K562 (cell line): ENCODE data around the gene NUDT14. TPM values are rescaled to one million over a fixed set of nuclear protein-coding genes. Genes with fewer than 3 reads are reported as not detected.

Source experiments
- ATAC-seq: fragments of 200-7000 bp; cut with Tn5 transposase; 3 replicates; pipeline ENCODE4 v1.9.1; 2020; ENCODE audit warnings: moderate library complexity
- BruUV-seq: library from RNA; stranded (reverse); fragments of 400-500 nt; replicated peaks from 2 replicates; lab custom pipeline; 2021; lab: Mats Ljungman, UMichigan
- CTCF ChIA-PET: fragments of 300-600 bp; formaldehyde crosslinking; extraction: SDS; loops from one replicate; lab custom pipeline; 2021; ENCODE audit warnings: low intra/inter-chr PET ratio; lab: Yijun Ruan, JAX
- POLR2A ChIA-PET: fragments of 300-600, 350-650 bp; sonication (Branson Sonifier 250); formaldehyde crosslinking; extraction: SDS; loops from one replicate; lab custom pipeline; 2021; ENCODE audit warnings: antibody characterized with exemption, inconsistent platforms; lab: Yijun Ruan, JAX
- DNase-seq, 4 experiments: peaks; one replicate each; pipeline versions ENCODE4 v3.0.0 to v3.0.0-alpha.2; 2011 to 2018; ENCODE audit warnings: low spot score in 3 of 4, mixed read lengths in 3 of 4; ENCODE audit errors: extremely low read depth in 1 of 4
- FAIRE-seq: peaks from 2 replicates; lab custom pipeline; 2011; peaks lifted over from hg19 to GRCh38; lab: Jason Lieb, UNC
- H2AFZ ChIP-seq: 2 replicates; pipeline ENCODE4 v1.6.0; 2011; ENCODE audit warnings: low read depth, low read length, control low read depth, inconsistent platforms
- H3K27ac ChIP-seq: fragments of 200-600 bp; 3 replicates; pipeline ENCODE4 v1.8.0; 2011; ENCODE audit warnings: low read depth, mild to moderate bottlenecking, control low read depth, inconsistent platforms, low read length, moderate library complexity, mixed read lengths; ENCODE audit errors: extremely low read depth
- H3K27me3 ChIP-seq, 2 experiments: fragments of 300-600 bp in 1 of 2; 2 replicates in 1 of 2; 3 replicates in 1 of 2; pipeline versions ENCODE4 v1.6.0 to v1.8.0; 2011; ENCODE audit warnings: inconsistent platforms in 2 of 2, low read length in 2 of 2, mild to moderate bottlenecking in 1 of 2, mixed read lengths in 1 of 2, moderate library complexity in 1 of 2; ENCODE audit not compliant: control insufficient read depth in 2 of 2, insufficient read depth in 2 of 2
- H3K36me3 ChIP-seq: fragments of 300-600 bp; 3 replicates; pipeline ENCODE4 v1.8.0; 2011; ENCODE audit warnings: mild to moderate bottlenecking, low read length, inconsistent platforms; ENCODE audit not compliant: control insufficient read depth, insufficient read depth
- H3K4me1 ChIP-seq, 2 experiments: fragments of 200-600 bp in 1 of 2; replicated peaks in 1 of 2; 2 replicates in 1 of 2; 3 replicates in 1 of 2; pipeline versions ENCODE4 v1.5.1 to v1.8.0; 2011; ENCODE audit warnings: inconsistent platforms in 2 of 2, low read length in 2 of 2, mild to moderate bottlenecking in 1 of 2, mixed read lengths in 1 of 2, moderate library complexity in 1 of 2; ENCODE audit not compliant: control insufficient read depth in 2 of 2, insufficient read depth in 2 of 2
- H3K4me2 ChIP-seq: 2 replicates; pipeline ENCODE4 v1.6.1; 2011; ENCODE audit warnings: low read length, control low read depth, inconsistent platforms, mixed read lengths; ENCODE audit not compliant: insufficient read depth
- H3K4me3 ChIP-seq: fragments of 200-600 bp; sonication (generic), shearing (Covaris generic); 2 replicates; pipeline ENCODE4 v1.5.1; 2016; ENCODE audit warnings: control low read depth, inconsistent platforms
- H3K79me2 ChIP-seq: fragments of 200-600 bp; 3 replicates; pipeline ENCODE4 v1.8.0; 2011; ENCODE audit warnings: low read length, inconsistent platforms; ENCODE audit not compliant: control insufficient read depth, insufficient read depth
- H3K9ac ChIP-seq, 2 experiments: 2 replicates each; pipeline versions ENCODE4 v1.6.0 to v1.6.1; 2011; ENCODE audit warnings: low read depth in 2 of 2, low read length in 2 of 2, control low read depth in 1 of 2, inconsistent platforms in 1 of 2, mild to moderate bottlenecking in 1 of 2, mixed read lengths in 1 of 2; ENCODE audit not compliant: insufficient read depth in 1 of 2
- H3K9me1 ChIP-seq: one replicate; pipeline ENCODE4 v1.6.0; 2011; ENCODE audit warnings: inconsistent platforms, mild to moderate bottlenecking, low read length, moderate library complexity; ENCODE audit not compliant: control insufficient read depth, insufficient read depth
- H3K9me3 ChIP-seq: replicated peaks from 2 replicates; pipeline ENCODE4 v1.5.1; 2011; ENCODE audit warnings: low read depth, low read length, inconsistent platforms; ENCODE audit not compliant: control insufficient read depth, insufficient read depth
- H4K20me1 ChIP-seq: replicated peaks from 2 replicates; pipeline ENCODE4 v1.6.1; 2011; ENCODE audit warnings: low read length, inconsistent platforms, mixed read lengths; ENCODE audit not compliant: control insufficient read depth, insufficient read depth
- ATF3 ChIP-seq, 2 experiments: fragments of 450-650 bp in 1 of 2; sonication (generic) in 1 of 2; formaldehyde crosslinking in 1 of 2; IDR thresholded peaks in 1 of 2; conservative IDR thresholded peaks in 1 of 2; 2 replicates each; pipeline versions ENCODE4 v1.6.1 to v1.8.1; 2016 to 2023; ENCODE audit warnings: mild to moderate bottlenecking in 2 of 2, moderate library complexity in 2 of 2, inconsistent platforms in 1 of 2, missing genetic modification reagents in 1 of 2
- DPF2 ChIP-seq: fragments of 450-650 bp; IDR thresholded peaks from 2 replicates; pipeline ENCODE4 v1.6.1; 2016
- ELK3 ChIP-seq: fragments of 450-650 bp; formaldehyde crosslinking; IDR thresholded peaks from 2 replicates; pipeline ENCODE4 v1.4.0; 2020; ENCODE audit warnings: mild to moderate bottlenecking
- EP300 ChIP-seq: IDR thresholded peaks from 2 replicates; pipeline ENCODE4 v1.6.1; 2012; ENCODE audit warnings: low read length, improper control_type of control experiment
- GTF2F1 ChIP-seq: IDR thresholded peaks from 2 replicates; pipeline ENCODE4 v1.6.1; 2011; ENCODE audit warnings: low read depth, low read length, improper control_type of control experiment
- MCM7 ChIP-seq, 2 experiments: fragments of 450-650 bp; IDR thresholded peaks; 2 replicates each; pipeline ENCODE4 v1.6.1; 2016 to 2018
- MTA1 ChIP-seq: fragments of 450-650 bp; IDR thresholded peaks from 2 replicates; pipeline ENCODE4 v1.6.1; 2017; ENCODE audit warnings: borderline replicate concordance
- MTF1 ChIP-seq: fragments of 250-450 bp; sonication (Bioruptor Pico); IDR thresholded peaks from 2 replicates; pipeline ENCODE4 v1.9.0; 2021; ENCODE audit warnings: moderate library complexity, mild to moderate bottlenecking, inconsistent platforms, borderline replicate concordance
- PHF8 ChIP-seq: fragments of 200-600 bp; sonication (generic); IDR thresholded peaks from 2 replicates; pipeline ENCODE4 v1.6.1; 2012; ENCODE audit warnings: mixed run types, mild to moderate bottlenecking, inconsistent platforms, low read length, moderate library complexity, borderline replicate concordance
- RUNX1 ChIP-seq: sonication (generic); IDR thresholded peaks from 2 replicates; pipeline ENCODE4 v1.6.1; 2016; ENCODE audit warnings: antibody characterized with exemption, low read depth
- ZBTB34 ChIP-seq: fragments of 250-450 bp; sonication (Bioruptor Pico); IDR thresholded peaks from 2 replicates; pipeline ENCODE4 v1.8.0; 2021; ENCODE audit warnings: mild to moderate bottlenecking, moderate library complexity
- WGBS: fragments of 100-300 bp; shearing (Covaris generic); methylation state at CpG from one replicate; pipeline ENCODE4 v1.1.6; 2016; ENCODE audit warnings: low coverage, mixed read lengths; ENCODE audit not compliant: insufficient coverage; ENCODE audit errors: missing lambda C conversion rate; 5-methylcytosine and 5-hydroxymethylcytosine counted together
- in situ Hi-C: fragments of 300-500 bp; cut with MboI; formaldehyde crosslinking; loops from 4 replicates; pipeline ENCODE4 v1.15.0; 2018; ENCODE audit warnings: inconsistent platforms, mixed read lengths
- intact Hi-C: fragments of 100-400 bp; cut with micrococcal nuclease; formaldehyde crosslinking; loops from 2 replicates; pipeline ENCODE4 v1.14.2; 2022
- polyA plus RNA-seq, 8 experiments: library from polyadenylated mRNA; depleted of rRNA in 4 of 8; stranded (reverse) in 5 of 8; unstranded in 3 of 8; fragments of >200 nt; fragmentation: Nextera tagmentation in 2 of 8; fragmentation: Illumina TruSeq in 1 of 8; extraction: Ambion mirVana in 2 of 8; extraction: Trizol in 1 of 8; gene quantifications; 2 replicates each; pipeline versions ENCODE4 v1.2.1 to v1.2.3, GENCODE V29; 2011 to 2014; ENCODE audit warnings: inconsistent platforms in 1 of 8, missing spikeins in 1 of 8
- total RNA-seq, 7 experiments: library from RNA; depleted of rRNA in 6 of 7; stranded (reverse); fragments of >200 nt in 6 of 7; fragmentation: Illumina TruSeq in 2 of 7; extraction: Trizol in 2 of 7; gene quantifications; 2 replicates each; pipeline versions ENCODE4 v1.2.1 to v1.2.3, GENCODE V29; 2011 to 2021; ENCODE audit warnings: low replicate concordance in 1 of 7
- TF ChIP-seq, protein P1 (sequence below): fragments of 250-450 bp; sonication (Bioruptor Pico); IDR thresholded peaks from 2 replicates; pipeline ENCODE4 v1.5.1; 2021; ENCODE audit warnings: mild to moderate bottlenecking

Gene NUDT14
- total and polyA plus RNA-seq, 9 of the 15 experiments (the other 6 are each of a cell fraction or from before 2014, with no cell fraction given), result 0.14 to 16.3 (median 8.2) TPM

DNA sequence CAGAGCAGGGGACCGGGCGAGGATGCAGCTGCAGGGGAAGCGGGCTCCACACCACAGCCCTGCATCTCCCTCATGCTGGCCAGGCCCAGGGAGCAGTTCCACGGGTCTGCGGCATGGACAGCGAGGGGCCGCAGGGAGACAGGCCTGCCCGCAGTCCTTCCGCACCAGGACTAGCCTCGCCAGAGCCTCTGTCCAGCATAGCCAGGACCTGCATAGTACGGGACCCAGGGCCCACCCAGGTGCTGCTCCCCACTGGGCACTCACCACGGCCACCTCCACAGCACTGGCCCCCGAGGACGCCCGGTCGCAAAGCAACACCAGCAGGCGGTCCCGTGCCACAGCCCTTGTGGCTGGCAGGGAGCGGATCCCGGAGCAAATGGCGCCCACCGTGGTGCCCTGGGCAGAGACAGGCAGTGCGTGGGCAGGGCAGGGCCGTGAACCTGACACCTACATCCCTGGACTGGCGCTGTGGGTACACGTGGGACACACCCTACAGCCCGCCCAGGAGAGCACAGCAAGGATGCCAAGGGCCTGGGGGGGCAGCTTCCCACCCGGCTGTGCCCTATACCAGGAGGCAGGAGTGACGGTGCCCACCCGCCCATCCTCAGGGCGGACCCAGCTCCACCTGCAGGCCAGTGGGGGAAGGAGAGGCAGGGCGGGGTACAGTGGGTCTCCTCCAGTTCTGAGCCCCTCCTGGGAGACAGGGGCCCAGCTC lies 36.3 kb downstream of the NUDT14 start (continued):
- TF ChIP-seq RUNX1 (no peak), MTA1 (no peak), GTF2F1 (no peak)
- TF ChIP-seq, all 486 proteins: peak for 0

GRCh38 chr14:105144026-105144665 lies 37.0 kb downstream of the NUDT14 start:
- no peaks in the 10 kb centered on the region for H3K79me2 ChIP-seq
- H2AFZ ChIP-seq, result no peak overlapping the region
- no peak for FAIRE-seq
- TF ChIP-seq MTF1 (CRISPR knock-in tag), result no peak
- TF ChIP-seq ELK3, result no peak
- TF ChIP-seq, protein P1, sequence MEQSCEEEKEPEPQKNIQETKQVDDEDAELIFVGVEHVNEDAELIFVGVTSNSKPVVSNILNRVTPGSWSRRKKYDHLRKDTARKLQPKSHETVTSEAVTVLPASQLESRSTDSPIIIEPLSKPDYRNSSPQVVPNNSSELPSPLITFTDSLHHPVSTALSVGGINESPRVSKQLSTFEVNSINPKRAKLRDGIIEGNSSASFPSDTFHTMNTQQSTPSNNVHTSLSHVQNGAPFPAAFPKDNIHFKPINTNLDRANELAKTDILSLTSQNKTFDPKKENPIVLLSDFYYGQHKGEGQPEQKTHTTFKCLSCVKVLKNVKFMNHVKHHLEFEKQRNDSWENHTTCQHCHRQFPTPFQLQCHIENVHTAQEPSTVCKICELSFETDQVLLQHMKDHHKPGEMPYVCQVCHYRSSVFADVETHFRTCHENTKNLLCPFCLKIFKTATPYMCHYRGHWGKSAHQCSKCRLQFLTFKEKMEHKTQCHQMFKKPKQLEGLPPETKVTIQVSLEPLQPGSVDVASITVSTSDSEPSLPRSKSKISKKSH (CRISPR knock-in tag), result no peak
- TF ChIP-seq DPF2, result no peak
- no peak for TF ChIP-seq ATF3 (IDR thresholded peaks at IDR 0.05)
- TF ChIP-seq ATF3 (CRISPR knock-in tag; conservative IDR thresholded peaks at IDR 0.05), result no peak
- TF ChIP-seq PHF8, result no peak
- TF ChIP-seq EP300, result no peak
- TF ChIP-seq ZBTB34, result no peak
- no peak for TF ChIP-seq MCM7 (IDR thresholded peaks at IDR 0.05)
- TF ChIP-seq, all 486 proteins: peak for 0
- Histone ChIP-seq H3K4me3 (no peak overlapping the region), H3K4me1 (no peaks in the 10 kb centered on the region; a peak in 1 of 5 replicates), H3K27ac (no peak overlapping the region), H3K4me2 (no peak overlapping the region), H3K27me3 (no peaks in the 10 kb centered on the region), H3K36me3 (peaks cover 49% of the 10 kb centered on the region; the same call in 1 of the 3 replicates), H3K9me1 (no peaks in the 10 kb centered on the region), H3K9me3 (no peaks in the 10 kb centered on the region), H3K9ac (no peak overlapping the region), H4K20me1 (no peaks in the 10 kb centered on the region)
- DNase-seq (no peak), ATAC-seq (no peak)
- BruUV-seq, result no TSS peak
- ChIA-PET POLR2A (no interaction called here), CTCF (interaction anchor here (0.5 kb wide), 1 partner anchor 126 kb away, joined by 6 read pairs; no protein-coding TSS in a partner anchor)
- in situ Hi-C loops (no loop called here), intact Hi-C loops (no loop called here)
- WGBS, result 93% methylated on average over 2 of the region's 16 CpGs
